A673 (cell line): ENCODE data around the gene COG7.

Experiments used
- CTCF ChIP-seq: fragments of 300-800, 200-600 bp; sonication (generic); conservative IDR thresholded peaks from 2 replicates; pipeline ENCODE4 v1.5.1; 2017; ENCODE audit warnings: low read depth, mild to moderate bottlenecking, antibody characterized with exemption, low read length, moderate library complexity, mixed read lengths
- EZH2 ChIP-seq: fragments of 200-600 bp; sonication (generic); IDR thresholded peaks from 2 replicates; pipeline ENCODE4 v1.6.1; 2017; ENCODE audit warnings: borderline replicate concordance, low read depth, mild to moderate bottlenecking, mixed read lengths, antibody characterized with exemption, low read length; ENCODE audit not compliant: poor library complexity, severe bottlenecking

- TF ChIP-seq CTCF (no peak), EZH2 (no peak)
These were observed 4.6 kb downstream of the COG7 start for GRCh38 chr16:23448392-23448791.
